Karpas-422 (cell line): Measurements from ENCODE around the gene TAF6L. TPM values are rescaled to one million over a fixed set of nuclear protein-coding genes. Genes with fewer than 3 reads are reported as not detected.
"Not testable (repeated sequence)": the region's sequence is repeated elsewhere in the genome, so short reads cannot be mapped to it uniquely, and the experiment has no call there.

Experiments used
- DNase-seq: peaks from one replicate; pipeline ENCODE4 v3.0.0-alpha.2; 2015
- H2AFZ ChIP-seq: fragments of 200-600 bp; sonication (generic); 2 replicates; pipeline ENCODE4 v1.6.1; 2014; ENCODE audit warnings: antibody characterized with exemption, low read length, mixed read lengths
- H3K27ac ChIP-seq: fragments of 200-600 bp; sonication (generic); 2 replicates; pipeline ENCODE4 v1.5.1; 2014; ENCODE audit warnings: mild to moderate bottlenecking, low read length, moderate library complexity
- H3K27me3 ChIP-seq: fragments of 200-600 bp; sonication (generic); 2 replicates; pipeline ENCODE4 v1.6.1; 2014; ENCODE audit warnings: low read length, mixed read lengths
- H3K36me3 ChIP-seq: fragments of 200-600 bp; sonication (generic); 2 replicates; pipeline ENCODE4 v1.6.1; 2014; ENCODE audit warnings: low read length, mixed read lengths; ENCODE audit not compliant: insufficient read depth
- H3K4me1 ChIP-seq: fragments of 200-600 bp; sonication (generic); 2 replicates; pipeline ENCODE4 v1.6.1; 2014; ENCODE audit warnings: mild to moderate bottlenecking, low read length, mixed read lengths
- H3K4me2 ChIP-seq: fragments of 200-600 bp; sonication (generic); 2 replicates; pipeline ENCODE4 v1.6.1; 2014; ENCODE audit warnings: low read length, low read depth, mild to moderate bottlenecking; ENCODE audit not compliant: poor library complexity, severe bottlenecking
- H3K4me3 ChIP-seq: fragments of 200-600 bp; sonication (generic); 2 replicates; pipeline ENCODE4 v1.5.1; 2014; ENCODE audit warnings: mild to moderate bottlenecking, antibody characterized with exemption, low read length, mixed read lengths
- H3K79me2 ChIP-seq: fragments of 200-600 bp; sonication (generic); 2 replicates; pipeline ENCODE4 v1.6.1; 2014; ENCODE audit warnings: mild to moderate bottlenecking, low read length, mixed read lengths
- H3K9ac ChIP-seq: fragments of 200-600 bp; sonication (generic); 2 replicates; pipeline ENCODE4 v1.6.0; 2014; ENCODE audit warnings: low read length
- H3K9me2 ChIP-seq: fragments of 200-600 bp; sonication (generic), shearing (Covaris generic); replicated peaks from 2 replicates; pipeline ENCODE4 v1.6.0; 2014; ENCODE audit warnings: mild to moderate bottlenecking, low read length, moderate library complexity; ENCODE audit not compliant: insufficient read depth
- H3K9me3 ChIP-seq: fragments of 300-700, 200-600 bp; sonication (generic); 2 replicates; pipeline ENCODE4 v1.6.1; 2014; ENCODE audit warnings: low read length, mixed read lengths
- H4K20me1 ChIP-seq: fragments of 200-600 bp; sonication (generic); 2 replicates; pipeline ENCODE4 v1.6.1; 2014; ENCODE audit warnings: mild to moderate bottlenecking, antibody characterized with exemption, low read length, low read depth; ENCODE audit not compliant: insufficient read depth
- small RNA-seq: library from RNA; depleted of rRNA; stranded (forward); fragments of <200 nt; gene quantifications from one replicate; pipeline ENCODE3, GENCODE V24; 2014
- total RNA-seq: library from RNA; depleted of rRNA; stranded (reverse); fragments of >200 nt; shearing (Covaris generic); gene quantifications from 2 replicates; pipeline ENCODE4 v1.2.3, GENCODE V29; 2014; ENCODE audit warnings: low replicate concordance; rRNA removed

TAF6L gene
- total RNA-seq, 1 experiment from 2014 or later, result 10.4 TPM

DNA sequence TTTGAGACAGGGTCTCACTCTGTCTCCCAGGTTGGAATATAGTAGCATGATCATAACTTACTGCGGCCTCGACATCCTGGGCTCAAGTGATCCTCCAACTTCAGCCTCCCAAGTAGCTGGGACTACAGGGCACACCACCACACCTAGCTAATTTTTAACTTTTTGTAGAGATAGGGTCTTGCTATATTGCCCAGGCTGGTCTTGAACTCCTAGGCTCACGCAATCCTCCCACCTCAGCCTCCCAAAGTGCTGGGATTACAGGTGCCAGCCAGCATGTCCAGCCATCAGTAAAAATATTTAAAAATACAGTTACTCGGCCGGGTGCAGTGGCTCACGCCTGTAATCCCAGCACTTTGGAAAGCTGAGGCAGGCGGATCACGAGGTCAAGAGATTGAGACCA lies 56.9 kb downstream of the TAF6L start:
- not testable (repeated sequence) for H3K36me3 ChIP-seq, H3K9me3 ChIP-seq, H3K4me2 ChIP-seq, H3K27ac ChIP-seq, H4K20me1 ChIP-seq, H3K4me3 ChIP-seq, H3K9ac ChIP-seq, H2AFZ ChIP-seq, DNase-seq, H3K27me3 ChIP-seq, H3K9me2 ChIP-seq
- Histone ChIP-seq H3K4me1 (peaks cover 18% of the 10 kb centered on the region), H3K79me2 (peaks cover 28% of the 10 kb centered on the region)

DNA sequence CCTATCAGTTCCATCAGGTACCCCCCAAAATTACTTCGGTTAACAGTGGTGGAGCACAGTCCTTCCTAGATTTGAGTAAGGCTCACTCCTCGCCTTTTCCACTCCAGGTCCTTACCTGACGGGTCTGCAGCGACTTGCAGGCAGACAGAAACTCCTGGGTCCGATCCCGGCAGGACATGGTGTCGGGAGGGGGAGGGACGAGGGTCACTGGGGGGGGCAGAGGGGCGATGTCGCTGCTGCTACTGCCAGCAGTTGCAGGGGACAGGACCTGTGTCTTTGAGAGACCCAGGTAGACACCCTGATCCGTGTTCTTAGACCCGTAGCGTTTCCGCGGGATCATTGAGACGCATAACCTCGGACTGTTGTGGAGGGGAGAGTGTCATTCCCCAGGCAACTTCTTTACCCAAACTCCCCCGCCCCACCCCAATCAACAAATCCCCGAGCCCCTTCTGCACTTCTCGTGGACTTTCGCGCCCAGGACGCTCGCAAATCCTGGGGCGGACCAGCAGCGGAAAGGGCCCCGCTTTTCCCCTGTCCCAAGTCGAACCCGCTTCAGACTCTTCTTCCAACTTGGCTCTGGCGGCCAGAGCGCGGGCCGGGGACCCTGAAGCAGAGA lies 59.8 kb downstream of the TAF6L start:
- Histone ChIP-seq H3K4me3 (peak overlapping the region; percentile 95), H3K79me2 (peaks cover 31% of the 10 kb centered on the region)
- DNase-seq, result no peak

DNA sequence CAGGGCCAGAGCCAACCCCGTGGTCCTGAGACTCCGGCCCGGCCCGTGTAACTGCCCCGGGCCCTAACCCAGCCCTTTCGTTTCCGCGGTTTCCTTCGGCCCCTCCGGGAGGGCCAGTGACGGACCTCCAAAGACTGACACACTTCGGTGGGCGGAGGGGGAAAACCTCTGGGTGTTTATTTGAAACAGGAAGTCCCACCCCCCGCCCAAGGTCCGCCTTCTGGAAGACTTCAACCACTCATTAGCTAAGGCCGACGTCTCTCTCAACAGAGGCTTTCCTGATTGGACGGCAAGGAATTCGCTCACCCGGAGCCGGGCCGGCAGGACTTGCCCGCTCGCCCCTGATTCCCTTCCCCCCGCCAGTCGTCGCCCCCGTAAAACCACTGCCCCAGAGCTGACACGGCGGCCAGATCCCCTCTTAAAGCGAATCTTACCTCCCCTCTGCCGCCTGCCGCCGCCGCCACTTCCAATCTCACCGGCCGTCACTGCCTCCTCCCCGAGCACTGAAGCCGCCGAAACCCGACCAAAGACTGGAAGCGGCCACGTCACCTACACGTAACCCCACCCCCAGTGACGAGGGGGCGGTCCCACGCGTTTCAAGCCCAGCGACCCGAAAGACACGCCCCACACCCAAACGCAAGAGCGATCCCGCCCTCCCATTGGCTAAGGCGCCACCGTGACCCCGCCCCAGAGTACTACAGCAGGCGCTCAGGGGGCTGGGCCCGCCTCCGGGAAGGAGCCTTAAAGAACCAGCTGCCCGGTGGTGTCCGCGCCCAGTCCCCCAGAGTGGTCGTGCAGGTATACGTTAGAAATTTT lies 60.5 kb downstream of the TAF6L start, which contains the start of gene STX5:
Gene STX5 (minus strand): TSS at position 532 of the 816 bp plus-strand sequence. CDS start 808 bp downstream, outside the sequence.
- peak within 1 kb of the TSS; percentile 70; the same call in 1 of the 2 replicates for H2AFZ ChIP-seq
- no peaks in the 10 kb centered on the region for H3K27me3 ChIP-seq
- peaks cover 25% of the 10 kb centered on the region for H3K4me1 ChIP-seq
- DNase-seq, result peak; percentile 99
- no peaks in the 10 kb centered on the region for H3K9me3 ChIP-seq
- H4K20me1 ChIP-seq, result peaks cover 4% of the 10 kb centered on the region; the same call in 1 of the 2 replicates
- H3K4me3 ChIP-seq, result peak within 1 kb of the TSS; percentile 95
- H3K9ac ChIP-seq, result peak within 1 kb of the TSS; percentile 92
- peak within 1 kb of the TSS; percentile 91 for H3K4me2 ChIP-seq
- H3K79me2 ChIP-seq, result peaks cover 31% of the 10 kb centered on the region
- no peaks in the 10 kb centered on the region for H3K9me2 ChIP-seq
- H3K27ac ChIP-seq, result 0 out of 2 replicates have a peak within 1 kb of the TSS, but pooled peaks have one; percentile 44
- H3K36me3 ChIP-seq, result peaks cover 24% of the 10 kb centered on the region

More for the DNA sequence above, 59.8 kb downstream of the TAF6L start:
- Histone ChIP-seq H3K4me1 (peaks cover 25% of the 10 kb centered on the region), H2AFZ (peak overlapping the region; percentile 70; the same call in 1 of the 2 replicates), H3K9me3 (no peaks in the 10 kb centered on the region), H4K20me1 (peaks cover 4% of the 10 kb centered on the region; the same call in 1 of the 2 replicates), H3K27me3 (no peaks in the 10 kb centered on the region), H3K27ac (0 out of 2 replicates have a peak overlapping the region, but pooled peaks have one; percentile 44), H3K9ac (peak overlapping the region; percentile 92), H3K9me2 (no peaks in the 10 kb centered on the region), H3K4me2 (peak overlapping the region; percentile 91), H3K36me3 (peaks cover 17% of the 10 kb centered on the region)

DNA sequence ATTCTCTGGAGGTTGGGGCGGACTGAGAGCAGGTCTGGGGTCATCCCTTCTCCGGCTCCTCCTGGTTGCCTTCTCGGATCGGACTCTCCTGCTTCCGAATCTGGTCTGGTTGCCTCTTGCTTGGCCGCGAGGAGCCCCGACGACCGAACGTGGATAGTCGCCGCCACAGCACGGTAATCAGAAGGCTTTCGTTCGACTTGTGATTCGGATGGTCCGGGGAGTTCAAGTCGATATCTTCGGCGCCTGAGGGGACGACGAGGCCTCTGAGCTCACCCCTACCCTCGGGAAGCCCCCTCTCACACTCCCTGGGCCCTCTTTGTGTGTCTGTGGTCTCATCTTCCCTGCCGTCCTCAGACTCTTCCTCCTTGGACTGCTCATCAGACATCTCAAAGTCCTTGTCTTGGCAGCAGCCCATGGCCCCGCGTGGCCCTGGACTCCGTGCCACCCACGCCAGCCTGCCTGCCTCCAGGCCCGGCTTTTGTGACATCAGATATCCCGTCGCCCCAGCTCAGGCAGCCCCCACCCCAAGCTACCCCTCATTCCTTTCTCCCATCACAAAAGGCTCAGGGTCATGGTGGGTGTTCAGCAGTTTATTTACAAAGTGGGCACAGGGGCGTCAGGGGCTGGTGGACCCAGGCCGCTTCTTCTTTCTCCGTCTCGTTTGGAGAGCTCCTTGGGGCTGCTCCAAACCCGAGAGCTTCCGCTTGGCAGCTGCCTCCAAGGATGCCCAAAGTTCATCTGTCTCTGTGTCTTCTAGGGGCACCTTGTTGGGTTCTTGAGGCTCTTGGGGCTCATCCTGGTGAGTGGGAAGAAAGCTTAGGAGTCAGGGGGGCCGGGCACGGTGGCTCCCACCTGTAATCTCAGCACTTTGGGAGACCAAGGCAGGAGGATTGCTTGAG lies 61.4 kb downstream of the TAF6L start, which contains the start of gene TEX54:
Gene TEX54 (minus strand): TSS at position 506 of the 899 bp plus-strand sequence.
- Histone ChIP-seq H3K4me2 (peak within 1 kb of the TSS; percentile 91), H3K4me1 (peaks cover 27% of the 10 kb centered on the region), H3K27me3 (no peaks in the 10 kb centered on the region), H3K9me2 (no peaks in the 10 kb centered on the region), H3K9ac (peak within 1 kb of the TSS; percentile 92), H3K4me3 (peak within 1 kb of the TSS; percentile 95), H3K9me3 (no peaks in the 10 kb centered on the region), H3K79me2 (peaks cover 36% of the 10 kb centered on the region), H3K36me3 (peaks cover 29% of the 10 kb centered on the region), H2AFZ (no peak within 1 kb of the TSS), H4K20me1 (peaks cover 4% of the 10 kb centered on the region; the same call in 1 of the 2 replicates), H3K27ac (no peak within 1 kb of the TSS)
- DNase-seq, result no peak

DNA sequence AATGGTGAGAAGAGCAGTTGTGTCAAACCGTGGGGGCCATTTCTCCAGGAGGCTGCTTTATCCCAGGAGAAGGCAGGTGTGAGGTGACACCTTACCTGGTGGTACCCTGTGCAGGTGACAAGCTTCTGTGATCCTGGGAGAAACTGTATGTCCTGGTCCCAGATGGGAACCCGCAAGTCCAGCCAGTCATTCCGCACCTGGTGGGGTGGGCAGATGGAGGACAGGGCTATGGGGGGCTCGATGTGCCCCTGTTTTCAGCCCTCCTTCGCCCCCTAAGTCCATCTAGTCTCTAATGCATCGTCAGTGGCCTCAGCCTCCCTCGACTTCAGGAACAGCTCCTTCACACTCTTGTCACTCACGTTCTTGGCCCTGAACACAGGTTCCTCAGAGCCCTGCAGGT lies 64.1 kb downstream of the TAF6L start:
- no peak overlapping the region for H3K4me3 ChIP-seq
- no peak overlapping the region for H3K9ac ChIP-seq
- no peak overlapping the region for H2AFZ ChIP-seq
- H3K79me2 ChIP-seq, result peaks cover 37% of the 10 kb centered on the region
- H3K36me3 ChIP-seq, result peaks cover 28% of the 10 kb centered on the region
- DNase-seq, result no peak
- H4K20me1 ChIP-seq, result peaks cover 4% of the 10 kb centered on the region; the same call in 1 of the 2 replicates
- H3K27ac ChIP-seq, result no peak overlapping the region
- no peaks in the 10 kb centered on the region for H3K9me2 ChIP-seq
- no peak overlapping the region for H3K4me2 ChIP-seq
- H3K27me3 ChIP-seq, result no peaks in the 10 kb centered on the region
- no peaks in the 10 kb centered on the region for H3K9me3 ChIP-seq
- peaks cover 39% of the 10 kb centered on the region for H3K4me1 ChIP-seq

Small RNAs within 50 kb of the gene (small RNA-seq; reads per million reads assigned to genes)
- gene MIR6514 (not detected), gene RNU6-118P (not detected)

Other genes with a start within 250 kb of the TAF6L start
- under 0.01 and 0.34 TPM in 2 replicates for gene AHNAK, start 224.6 kb upstream of the TAF6L start, total RNA-seq
- 1,351 and 2,115 TPM in 2 replicates for gene EEF1G, start 197.5 kb upstream of the TAF6L start, total RNA-seq
- gene TUT1, start 179.9 kb upstream of the TAF6L start, total RNA-seq, result 8.1 and 17.3 TPM in 2 replicates
- gene MTA2, start 169.5 kb upstream of the TAF6L start, total RNA-seq, result 60.2 and 89.3 TPM in 2 replicates
- 21.2 and 22.0 TPM in 2 replicates for gene EML3, start 158.6 kb upstream of the TAF6L start, total RNA-seq
- gene ROM1, start 158.1 kb upstream of the TAF6L start, total RNA-seq, result 0.45 and 1.2 TPM in 2 replicates
- gene B3GAT3, start 149.4 kb upstream of the TAF6L start, total RNA-seq, result 43.5 and 76.5 TPM in 2 replicates
- 98.5 and 104 TPM in 2 replicates for gene GANAB, start 124.8 kb upstream of the TAF6L start, total RNA-seq
- gene INTS5, start 118.1 kb upstream of the TAF6L start, total RNA-seq, result 17.4 and 26.0 TPM in 2 replicates
- 83.6 and 158 TPM in 2 replicates for gene C11orf98, start 106.2 kb upstream of the TAF6L start, total RNA-seq
- 4.5 and 8.2 TPM in 2 replicates for gene CSKMT, start 106.1 kb upstream of the TAF6L start, total RNA-seq
- gene UQCC3, start 99.7 kb upstream of the TAF6L start, total RNA-seq, result 13.9 and 27.3 TPM in 2 replicates
- 18.4 and 28.8 TPM in 2 replicates for gene LBHD1, start 99.1 kb upstream of the TAF6L start, total RNA-seq
- 160 and 334 TPM in 2 replicates for gene UBXN1, start 92.3 kb upstream of the TAF6L start, total RNA-seq
- 0.45 and 0.54 TPM in 2 replicates for gene LRRN4CL, start 81.9 kb upstream of the TAF6L start, total RNA-seq
- gene BSCL2, start 64.0 kb upstream of the TAF6L start, total RNA-seq, result 55.6 and 79.1 TPM in 2 replicates
- gene GNG3, start 63.7 kb upstream of the TAF6L start, total RNA-seq, result not detected in 2 replicates
- gene HNRNPUL2, start 43.9 kb upstream of the TAF6L start, total RNA-seq, result 10.6 and 13.9 TPM in 2 replicates
- gene TTC9C, start 42.9 kb upstream of the TAF6L start, total RNA-seq, result 48.9 and 49.2 TPM in 2 replicates
- 5.3 and 6.6 TPM in 2 replicates for gene ZBTB3, start 17.2 kb upstream of the TAF6L start, total RNA-seq
- gene POLR2G, start 9.8 kb upstream of the TAF6L start, total RNA-seq, result 115 and 140 TPM in 2 replicates
- gene TMEM179B, start 16.0 kb downstream of the TAF6L start, total RNA-seq, result 58.0 and 80.4 TPM in 2 replicates
- gene TMEM223, start 20.6 kb downstream of the TAF6L start, total RNA-seq, result 22.2 and 34.6 TPM in 2 replicates
- gene NXF1, start 34.0 kb downstream of the TAF6L start, total RNA-seq, result 37.5 and 41.1 TPM in 2 replicates
- gene STX5, start 60.7 kb downstream of the TAF6L start, total RNA-seq, result 30.0 and 39.9 TPM in 2 replicates
- 2.7 TPM in 1 of 2 replicates, not detected in the other for gene TEX54, start 61.4 kb downstream of the TAF6L start, total RNA-seq
- gene WDR74, start 68.2 kb downstream of the TAF6L start, total RNA-seq, result 44.0 and 123 TPM in 2 replicates
- gene SLC3A2, start 109.5 kb downstream of the TAF6L start, total RNA-seq, result 167 and 208 TPM in 2 replicates
- not detected in 2 replicates for gene CHRM1, start 150.0 kb downstream of the TAF6L start, total RNA-seq
- gene SLC22A6, start 213.6 kb downstream of the TAF6L start, total RNA-seq, result not detected in 2 replicates
- gene SLC22A8, start 244.4 kb downstream of the TAF6L start, total RNA-seq, result not detected in 2 replicates